Measurements from ENCODE around the gene FLNB. TPM values are rescaled to one million over a fixed set of nuclear protein-coding genes. Genes with fewer than 3 reads are reported as not detected.
"Not testable (repeated sequence)": the region's sequence is repeated elsewhere in the genome, so short reads cannot be mapped to it uniquely, and the experiment has no call there.

FLNB gene
- total RNA-seq, 2 donors from 2014 or later, result 410 to 585 TPM

DNA sequence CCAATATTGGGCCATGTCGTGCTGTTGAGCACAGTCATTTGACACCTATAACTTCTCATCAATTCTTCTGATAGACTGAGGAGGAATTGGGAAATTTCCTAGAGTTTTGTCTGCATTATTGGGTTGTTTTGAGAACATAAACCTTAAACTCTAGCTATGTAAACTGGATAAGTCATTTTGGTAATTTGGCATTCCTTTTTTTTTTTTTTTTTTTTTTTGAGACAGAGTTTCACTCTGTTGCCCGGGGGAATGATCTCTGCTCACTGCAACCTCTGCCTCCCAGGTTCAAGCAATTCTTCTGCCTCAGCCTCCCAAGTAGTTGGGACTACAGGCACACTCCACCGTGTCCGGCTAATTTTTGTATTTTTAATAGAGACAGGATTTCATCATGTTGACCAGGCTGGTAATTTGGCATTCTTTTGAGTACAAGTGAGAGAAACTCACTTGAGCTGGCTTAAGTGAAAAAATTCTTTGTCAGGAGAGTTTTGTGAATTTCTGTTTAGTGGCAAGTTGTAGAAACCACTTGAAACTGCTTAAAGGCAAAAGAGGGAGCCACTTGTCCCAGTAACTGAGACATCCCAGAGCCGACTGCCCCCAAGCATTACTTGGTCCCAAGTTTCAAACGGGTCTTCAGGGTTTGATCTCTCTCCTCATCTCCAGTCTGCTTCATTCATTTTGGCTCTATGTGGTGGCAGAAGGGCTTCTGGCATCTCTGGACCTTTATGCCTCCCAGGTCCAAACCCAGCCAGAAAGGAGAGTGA lies 34.9 kb downstream of the FLNB start:
- ATAC-seq (no peak), DNase-seq (no peak)
- intact Hi-C loops (cut with DNase I, micrococcal nuclease), result no loop called here

DNA sequence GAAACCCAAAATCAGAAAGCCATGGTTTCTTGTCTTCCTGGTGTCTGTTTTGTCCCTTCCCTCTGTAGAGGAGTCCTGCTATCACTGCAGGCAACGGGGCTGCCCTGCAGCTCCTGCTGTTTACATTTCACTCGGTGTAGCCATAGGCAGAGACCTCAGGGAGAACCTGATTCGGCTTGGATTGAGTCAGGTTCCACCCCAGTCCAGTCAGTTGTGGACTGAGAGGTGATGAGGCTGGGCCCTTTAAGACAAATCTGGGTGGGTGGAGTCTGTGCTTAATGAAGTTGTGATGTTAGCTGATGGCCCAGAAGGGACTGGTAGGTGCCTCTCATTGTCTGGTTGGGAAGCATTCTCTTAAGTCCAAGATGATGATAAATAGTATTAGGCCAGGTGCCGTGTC lies 35.7 kb downstream of the FLNB start:
- intact Hi-C loops (cut with DNase I, micrococcal nuclease), result no loop called here
- ATAC-seq, result peak; percentile 14
- no peak for DNase-seq

DNA sequence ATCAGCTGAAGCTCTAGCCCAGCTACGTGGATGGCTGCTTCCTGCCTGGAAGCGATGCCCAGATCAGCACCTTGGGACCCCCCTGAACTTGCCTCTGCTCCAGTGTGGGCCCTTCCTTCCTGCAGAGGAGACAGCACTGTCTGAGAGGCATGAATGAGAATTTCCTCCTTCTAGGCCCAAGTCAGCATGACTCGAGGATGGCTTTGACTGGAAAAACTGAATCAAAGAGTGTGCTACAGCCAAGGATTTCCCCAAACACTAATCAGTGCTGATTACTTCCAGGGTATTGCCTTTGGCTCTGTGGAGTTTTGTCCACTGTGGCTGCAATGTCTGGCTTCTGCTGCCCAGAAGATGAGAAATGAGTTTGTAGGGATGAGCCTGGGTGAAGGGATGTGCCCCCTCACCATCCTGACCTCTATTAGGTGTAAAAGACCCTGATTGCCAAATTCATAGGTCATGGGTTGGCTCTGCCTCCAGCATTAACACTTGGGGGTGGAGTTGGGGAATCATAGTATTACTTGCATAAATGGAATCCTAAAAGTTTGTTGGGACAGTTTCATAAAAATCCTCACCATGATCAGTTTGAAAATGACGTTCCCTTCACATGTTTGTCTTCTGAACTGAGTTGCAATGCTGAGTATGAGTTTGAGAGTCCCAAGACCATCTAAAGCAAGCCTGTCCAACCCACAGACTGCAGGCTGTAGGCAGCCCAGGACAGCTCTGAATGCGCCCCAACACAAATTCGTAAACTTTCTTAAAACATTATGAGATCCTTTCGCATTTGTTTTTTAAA lies 36.7 kb downstream of the FLNB start:
- ATAC-seq, result no peak

DNA sequence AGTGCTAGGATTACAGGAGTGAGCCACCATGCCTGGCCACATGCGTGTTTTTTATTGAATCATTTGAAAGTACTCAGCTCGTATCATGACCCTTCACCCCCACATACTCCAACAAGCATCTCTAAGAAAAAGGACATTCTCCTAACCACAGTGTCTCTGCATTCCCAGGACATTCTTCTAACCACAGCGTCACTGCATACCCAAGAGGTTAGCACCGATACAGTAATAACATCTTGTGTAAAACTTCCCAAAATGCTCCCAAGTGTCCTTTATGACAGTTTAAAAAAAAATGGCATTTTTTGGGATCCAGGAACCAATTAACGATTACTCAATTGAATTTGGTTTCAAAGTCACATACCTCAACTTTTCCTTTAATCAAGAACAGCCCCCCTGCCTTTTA lies 39.6 kb downstream of the FLNB start:
- ATAC-seq, result no peak
- intact Hi-C loops (cut with DNase I, micrococcal nuclease), result no loop called here

More for the DNA sequence above, 36.7 kb downstream of the FLNB start:
- intact Hi-C loops (cut with DNase I, micrococcal nuclease), result no loop called here
- no peak for DNase-seq

DNA sequence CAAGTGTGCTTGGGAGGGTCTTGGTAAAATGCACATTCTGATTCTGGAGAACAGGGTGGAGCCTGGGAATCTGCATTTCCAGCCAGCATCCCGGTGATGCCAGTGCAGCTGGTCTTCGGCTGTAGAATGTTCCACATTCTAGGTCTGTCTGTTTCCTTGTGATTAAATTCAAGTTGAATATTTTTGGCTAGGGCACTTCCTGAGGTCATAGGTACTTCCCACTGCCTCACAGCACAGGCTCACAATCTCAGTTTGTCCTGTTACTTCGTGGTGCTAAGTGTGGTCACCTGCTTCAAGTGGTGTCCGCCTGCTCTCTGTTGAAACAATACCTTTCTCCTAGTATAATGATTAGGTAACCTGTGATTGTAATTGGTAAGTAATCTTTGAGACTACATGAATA lies 40.1 kb downstream of the FLNB start:
- no peak for ATAC-seq
- DNase-seq, result no peak
- intact Hi-C loops (cut with DNase I, micrococcal nuclease), result no loop called here

More for the DNA sequence above, 39.6 kb downstream of the FLNB start:
- DNase-seq, result no peak

DNA sequence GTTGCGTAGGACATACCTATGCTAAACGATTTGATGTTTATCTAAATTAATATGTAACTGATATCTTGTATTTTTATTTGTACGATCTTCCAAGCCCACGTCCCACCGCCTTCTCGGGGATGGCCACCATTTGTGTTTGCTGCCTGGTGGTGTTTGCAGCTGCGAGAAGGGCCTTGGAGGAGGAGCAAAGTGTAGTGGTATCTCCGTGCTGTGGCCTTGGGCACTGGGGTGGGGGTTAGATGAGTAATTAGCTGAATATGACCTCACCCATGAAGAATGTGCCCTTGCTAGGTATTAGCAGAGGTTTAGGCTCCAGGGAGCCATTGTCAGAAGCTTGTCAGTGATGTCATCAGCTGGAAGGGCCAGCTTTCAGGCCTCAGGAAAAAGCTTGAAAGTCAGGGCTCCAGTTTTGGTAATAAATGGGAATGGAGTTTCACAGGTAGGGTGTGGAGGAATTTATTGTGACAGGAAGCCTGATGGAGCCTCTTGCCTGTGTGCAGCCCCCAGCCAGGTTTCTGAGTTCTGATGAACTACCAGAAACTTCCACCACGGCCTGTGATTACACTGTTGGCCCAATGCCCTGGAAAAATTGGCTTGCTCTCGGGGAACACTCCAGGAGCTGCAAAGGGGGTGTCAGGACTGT lies 41.0 kb downstream of the FLNB start:
- intact Hi-C loops (cut with DNase I, micrococcal nuclease), result no loop called here
- no peak for DNase-seq
- ATAC-seq, result peak; percentile 60

DNA sequence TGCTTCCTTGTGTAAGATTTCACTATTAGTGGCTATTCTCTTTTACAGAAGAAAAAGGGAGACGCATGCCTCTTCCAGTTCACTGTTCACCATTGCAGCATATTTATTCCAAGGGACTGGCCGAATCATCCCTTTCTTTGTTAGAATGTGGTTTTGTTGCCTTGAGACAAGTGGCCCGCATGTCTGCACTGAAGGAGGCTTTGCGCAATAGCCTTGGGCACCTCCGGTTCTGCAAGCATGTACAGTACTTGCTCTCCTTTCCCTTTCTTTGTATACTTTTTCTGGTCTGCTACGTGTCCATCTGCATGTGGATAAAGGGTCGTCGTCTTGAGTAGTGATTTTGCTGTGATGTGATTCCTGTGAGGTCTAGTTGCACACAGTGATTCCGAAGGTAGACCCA lies 43.0 kb downstream of the FLNB start:
- DNase-seq (no peak), ATAC-seq (no peak)
- intact Hi-C loops (cut with DNase I, micrococcal nuclease), result no loop called here

DNA sequence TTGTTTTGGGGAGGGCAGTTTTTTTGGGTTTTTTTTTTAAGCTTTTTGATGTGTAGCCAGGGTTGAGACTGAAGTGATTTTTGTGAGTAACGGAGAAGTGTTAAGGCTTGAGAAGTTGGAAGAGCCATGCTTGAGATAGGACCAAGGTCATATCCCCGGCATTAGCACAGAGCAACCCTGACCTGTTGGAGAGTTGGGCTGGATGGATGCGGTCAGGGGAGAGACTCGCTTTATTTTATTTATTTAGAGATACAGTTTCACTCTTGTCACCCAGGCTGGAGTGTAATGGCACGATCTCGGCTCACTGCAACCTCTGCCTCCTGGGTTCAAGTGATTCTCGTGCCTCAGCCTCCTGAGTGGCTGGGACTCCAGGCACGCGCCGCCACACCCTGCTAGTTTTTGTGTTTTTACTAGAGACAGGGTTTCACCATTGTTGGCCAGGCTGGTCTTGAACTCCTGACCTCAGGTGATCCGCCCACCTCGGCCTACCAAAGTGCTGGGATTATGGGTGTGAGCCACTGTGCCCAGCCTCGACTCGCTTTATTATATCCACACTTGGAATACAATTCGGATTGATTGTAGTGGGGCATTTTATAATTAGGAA lies 43.5 kb downstream of the FLNB start:
- peak; percentile 25 for ATAC-seq
- DNase-seq; intact Hi-C loops (cut with DNase I, micrococcal nuclease): not testable (repeated sequence)

DNA sequence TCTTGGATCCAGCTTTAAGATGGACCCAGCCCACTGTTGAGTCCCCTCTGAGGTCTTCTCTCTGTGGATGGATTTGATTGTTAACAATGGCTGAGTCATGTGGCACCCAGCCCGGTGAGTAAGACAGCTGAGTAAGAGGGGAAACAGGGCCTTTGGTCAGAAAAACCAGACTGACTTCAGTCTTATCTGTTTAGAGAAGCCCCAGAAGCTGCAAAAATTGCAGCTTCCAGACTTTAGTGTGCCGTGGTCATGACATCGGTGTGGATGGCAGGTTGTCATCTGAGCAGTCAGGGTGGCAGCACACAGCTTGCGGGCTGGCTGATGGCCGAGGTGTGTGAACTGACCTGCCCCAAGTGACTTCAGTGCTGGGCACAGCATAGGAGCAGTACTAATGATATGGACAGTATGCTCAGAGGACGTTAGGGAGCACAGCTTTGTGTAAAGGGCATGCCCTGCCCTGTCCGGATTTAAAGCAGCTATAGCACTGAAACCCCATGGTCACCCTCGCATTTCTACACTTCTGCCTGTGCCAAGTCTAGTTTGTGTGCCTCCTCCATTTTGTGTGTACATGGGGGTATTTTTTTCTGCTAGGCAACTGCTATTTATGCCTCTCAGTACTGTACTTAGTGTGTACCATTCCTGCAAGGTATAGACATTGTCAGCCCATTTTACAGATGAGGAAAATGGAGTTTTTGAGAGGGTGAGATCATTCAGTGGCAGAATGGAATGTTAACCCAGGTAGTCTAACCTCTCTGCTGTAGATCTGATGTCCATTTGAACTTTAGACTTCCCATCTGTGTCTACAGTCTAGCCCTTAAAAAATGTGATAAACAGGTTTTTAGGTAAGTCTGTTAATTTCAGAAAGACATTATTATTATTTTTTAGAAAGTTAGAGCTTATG lies 44.4 kb downstream of the FLNB start:
- peak; percentile 70 to 77 for DNase-seq
- intact Hi-C loops (cut with DNase I, micrococcal nuclease), result no loop called here
- ATAC-seq, result peak; percentile 49

DNA sequence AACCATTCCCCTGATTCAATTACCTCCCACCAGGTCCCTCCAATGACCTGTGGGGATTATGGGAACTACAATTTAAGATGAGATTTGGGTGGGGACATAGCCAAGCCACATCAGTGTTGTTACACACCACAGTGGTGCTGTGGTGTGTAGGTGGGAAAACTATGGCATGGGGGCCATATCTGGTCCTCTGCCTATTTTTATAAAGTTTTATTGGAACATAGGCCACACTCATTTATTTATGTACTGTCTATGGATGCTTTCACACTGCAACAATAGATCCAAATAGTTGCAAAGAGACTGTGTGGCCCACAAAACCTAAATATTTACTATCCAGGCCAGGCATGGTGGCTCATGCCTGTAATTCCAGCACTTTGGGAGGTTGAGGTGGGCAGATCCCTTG lies 46.4 kb downstream of the FLNB start:
- intact Hi-C loops (cut with DNase I, micrococcal nuclease), result no loop called here
- no peak for ATAC-seq
- DNase-seq, result no peak

DNA sequence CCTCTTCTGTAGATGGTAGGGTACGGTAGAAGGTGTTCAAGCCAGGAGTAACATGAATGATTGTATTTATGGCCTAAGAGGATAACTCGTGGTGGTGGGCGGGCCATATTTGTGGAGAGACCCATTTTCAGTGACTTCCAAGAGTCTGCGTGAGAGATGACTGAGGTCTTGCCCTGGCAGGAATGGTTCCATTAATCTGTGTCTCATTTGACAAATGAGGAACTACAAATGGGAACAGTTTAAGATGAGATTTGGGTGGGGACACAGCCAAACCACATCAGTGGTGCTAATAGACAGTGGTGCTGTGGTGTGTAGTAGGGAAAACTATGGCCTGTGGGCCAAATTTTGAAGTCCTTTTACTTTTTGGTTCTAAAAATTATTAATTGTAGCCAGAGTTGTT lies 47.1 kb downstream of the FLNB start:
- no peak for ATAC-seq
- intact Hi-C loops (cut with DNase I, micrococcal nuclease), result no loop called here

DNA sequence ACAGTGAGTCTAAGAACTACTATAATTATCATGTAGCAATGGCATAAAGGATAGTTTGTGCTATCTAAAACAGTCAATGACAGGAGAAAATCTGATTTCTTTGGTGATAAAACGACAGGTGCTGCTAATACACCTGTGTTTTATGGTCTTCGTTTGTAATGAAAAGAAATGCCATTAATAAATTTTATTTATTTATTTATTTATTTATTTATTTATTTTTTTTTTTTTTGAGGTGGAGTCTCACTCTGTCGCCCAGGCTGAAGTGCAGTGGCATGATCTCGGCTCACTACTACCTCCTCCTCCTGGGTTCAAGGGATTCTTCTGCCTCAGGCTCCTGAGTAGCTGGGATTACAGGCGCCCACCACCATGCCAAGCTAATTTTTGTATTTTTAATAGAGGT lies 47.7 kb downstream of the FLNB start:
- ATAC-seq; DNase-seq; intact Hi-C loops (cut with DNase I, micrococcal nuclease): not testable (repeated sequence)

More for the DNA sequence above, 47.1 kb downstream of the FLNB start:
- no peak for DNase-seq

DNA sequence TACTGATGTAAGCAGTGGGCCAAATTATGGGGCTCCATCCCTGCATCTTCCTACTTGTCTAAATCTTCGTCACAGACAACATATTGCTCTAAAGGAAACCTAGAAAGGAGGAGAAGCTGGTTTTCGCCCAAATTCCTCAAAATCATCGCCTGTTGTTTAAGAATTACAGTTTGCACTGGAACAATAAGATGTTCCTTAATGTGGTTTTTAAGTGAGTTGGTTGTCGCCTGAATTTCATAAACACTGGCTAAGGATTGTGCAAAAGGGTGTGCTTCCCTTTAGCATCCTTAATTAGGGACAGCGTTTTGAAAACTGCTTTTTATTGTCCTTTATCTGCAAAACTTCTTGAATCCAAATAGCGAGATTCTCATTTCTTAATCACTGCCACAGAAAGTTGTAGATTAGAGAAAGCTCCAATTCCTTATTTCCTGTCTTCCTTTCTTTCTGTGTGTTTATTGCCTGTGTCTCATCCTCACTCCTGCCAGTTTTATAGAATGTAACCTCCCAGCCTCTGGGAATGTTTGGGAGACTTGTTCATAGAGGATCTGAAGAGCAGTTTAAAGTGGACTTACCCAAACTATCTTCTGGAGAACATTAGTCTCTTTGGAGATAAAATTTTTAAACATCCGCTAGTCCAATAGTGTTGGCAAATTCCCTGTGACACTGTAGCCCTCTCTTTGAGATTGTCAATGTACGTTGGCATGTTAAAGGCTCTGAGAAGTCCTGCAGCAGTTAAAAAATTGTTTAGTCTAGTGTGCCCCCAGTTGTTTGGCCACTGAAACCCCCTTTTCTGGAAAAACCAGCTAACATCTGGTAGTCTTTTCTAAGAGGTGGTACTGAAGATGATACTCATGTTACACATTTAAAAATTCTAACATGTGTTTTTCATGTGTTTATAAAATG lies 50.4 kb downstream of the FLNB start:
- intact Hi-C loops (cut with DNase I, micrococcal nuclease), result no loop called here
- DNase-seq, result no peak
- no peak for ATAC-seq

DNA sequence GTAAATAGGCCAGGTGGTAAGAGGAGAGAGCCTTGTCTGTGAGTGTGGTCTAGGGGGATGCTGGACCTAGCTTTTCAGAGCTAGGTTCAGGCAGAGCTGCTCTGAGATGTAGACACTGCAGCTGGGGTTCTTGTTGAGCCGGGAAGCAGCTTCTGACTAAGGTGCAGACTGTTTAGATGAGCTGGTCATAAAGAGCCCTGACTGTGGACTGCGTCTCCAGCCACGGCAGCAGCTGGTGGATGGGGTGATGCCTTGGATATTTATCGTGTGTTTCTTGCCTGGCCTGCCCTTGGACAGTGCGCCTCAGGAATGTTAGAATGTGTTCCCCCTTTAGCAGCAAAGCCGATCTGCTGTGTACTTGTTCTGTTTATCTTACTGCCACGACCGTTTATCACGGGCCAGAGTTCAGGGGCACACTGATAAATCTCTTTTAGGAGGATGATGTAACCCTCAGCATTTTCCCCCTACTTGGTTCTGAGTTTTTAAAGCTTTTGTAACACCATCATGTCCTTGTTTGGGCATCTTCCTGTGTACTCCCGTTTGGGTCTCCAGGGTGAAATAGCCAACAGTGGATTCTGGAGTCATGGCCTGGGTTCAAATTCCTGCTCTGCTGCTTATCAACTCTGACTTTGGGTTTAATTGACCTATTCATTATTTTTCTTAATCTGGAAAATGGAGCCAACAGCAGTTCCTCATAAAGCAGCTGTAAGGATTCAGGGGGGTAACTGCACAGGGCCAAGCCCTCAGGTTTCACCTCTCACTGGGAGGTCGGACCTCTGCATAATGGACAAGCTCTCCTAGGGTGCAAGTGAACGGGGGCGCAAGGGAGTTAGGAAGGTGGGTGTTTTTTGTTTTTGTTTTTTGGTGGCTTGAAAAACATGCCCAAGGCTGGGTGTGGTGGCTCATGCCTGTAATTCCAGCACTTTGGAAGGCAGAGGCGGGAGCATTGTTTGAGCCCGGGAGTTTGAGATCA lies 51.4 kb downstream of the FLNB start:
- intact Hi-C loops (cut with DNase I, micrococcal nuclease), result no loop called here
- peak; percentile 57 for ATAC-seq
- peak; percentile 42 to 74 for DNase-seq

DNA sequence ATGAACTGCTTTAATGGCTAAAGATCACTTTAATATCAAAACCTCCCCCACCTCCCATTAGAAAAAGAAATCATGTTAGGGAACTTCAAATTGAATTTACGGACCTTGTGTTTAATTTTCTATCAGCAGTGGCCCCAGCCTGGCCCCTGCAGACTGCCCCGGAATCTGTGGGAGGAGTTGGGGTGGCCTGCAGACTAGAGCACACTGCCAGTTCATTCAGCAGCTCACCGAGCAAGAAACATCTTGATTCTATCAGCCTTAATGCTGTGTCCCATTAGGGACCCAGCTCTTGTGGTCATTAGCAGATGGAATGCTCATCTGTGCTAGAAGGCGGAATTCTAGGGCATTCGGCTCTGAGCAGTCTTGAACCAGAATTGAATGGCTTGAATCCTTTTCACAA lies 54.2 kb downstream of the FLNB start:
- DNase-seq, result no peak
- ATAC-seq, result no peak
- intact Hi-C loops (cut with DNase I, micrococcal nuclease), result no loop called here

DNA sequence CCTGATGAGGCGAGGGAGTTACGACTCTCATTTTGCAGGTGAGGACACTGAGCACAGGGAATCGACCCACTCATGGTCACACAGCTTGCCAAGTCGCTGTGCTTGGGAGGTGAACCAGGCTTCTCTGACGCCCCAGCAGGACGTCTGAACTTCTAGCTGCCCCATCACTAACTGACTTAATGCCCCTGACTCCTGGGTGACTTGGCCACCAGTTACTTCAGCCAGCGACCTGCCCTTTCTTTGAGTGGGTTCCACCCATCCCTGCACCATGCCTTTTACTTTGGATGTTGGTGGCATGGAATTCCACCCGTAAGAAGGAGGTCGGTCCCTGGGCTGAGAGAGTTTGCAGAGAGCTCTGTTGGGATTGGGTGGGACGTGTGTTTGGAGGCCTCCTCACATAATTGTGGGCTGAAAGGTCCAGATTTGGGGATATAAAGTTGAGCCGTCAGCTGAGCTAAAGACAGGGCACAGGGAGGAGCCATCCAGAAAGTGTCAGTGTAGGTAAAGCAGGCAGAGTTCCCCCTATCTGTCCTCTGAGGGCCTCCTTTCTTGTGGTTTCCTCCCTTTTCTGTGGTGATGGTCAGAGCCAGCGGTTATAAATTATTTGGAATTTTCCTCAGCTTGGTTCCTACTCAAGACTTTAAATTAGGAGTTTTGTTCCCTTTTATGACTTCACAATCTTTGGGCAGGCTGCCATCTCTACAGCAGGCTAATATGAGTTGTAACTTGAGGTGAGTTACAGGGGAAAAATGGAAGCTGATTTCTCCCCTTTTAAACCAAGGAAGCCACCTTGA lies 55.0 kb downstream of the FLNB start:
- intact Hi-C loops (cut with DNase I, micrococcal nuclease), result no loop called here
- DNase-seq (peak; percentile 54 to 64), ATAC-seq (no peak)

Data from left colon (tissue), 2 donors.